ENCODE measurements around the gene ALDOC.

DNA sequence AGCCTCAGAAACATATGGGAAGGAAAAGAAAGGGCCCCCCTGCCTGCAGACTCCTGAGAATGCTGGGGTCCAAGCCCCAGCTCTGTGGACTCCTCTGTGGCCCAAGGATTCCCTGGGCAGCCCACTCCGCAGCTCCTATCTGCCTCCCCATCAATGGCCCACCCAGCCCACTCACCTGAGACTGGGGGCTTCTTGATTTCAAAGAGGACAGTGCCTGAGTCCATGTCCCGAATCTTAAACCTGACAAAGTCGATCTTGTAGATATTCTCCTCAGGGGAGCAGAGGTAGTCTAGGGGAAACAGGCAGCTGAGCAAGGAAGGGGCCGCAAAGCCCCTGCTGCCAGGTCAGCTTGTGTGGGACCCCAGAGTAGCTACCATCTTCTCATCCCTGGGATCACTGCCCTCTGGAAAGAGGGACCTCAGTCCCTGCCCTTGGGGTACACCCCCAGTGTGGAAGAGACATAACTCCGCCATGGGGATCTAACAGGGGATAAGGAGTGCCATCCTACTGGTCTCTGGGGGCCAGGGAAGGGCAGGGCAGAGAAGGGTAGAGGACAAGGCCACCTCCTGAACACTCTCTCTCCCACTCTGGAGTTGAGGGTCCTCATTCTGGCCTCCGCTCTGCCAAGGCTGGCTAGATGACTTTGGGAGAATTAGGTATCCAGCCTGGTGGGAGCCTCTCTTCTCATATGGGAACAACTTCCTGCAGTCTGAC lies 28.1 kb downstream of the ALDOC start:
- TF ChIP-seq NR1H2 (CRISPR knock-in tag; IDR thresholded peaks at IDR 0.05; ENCODE audit: borderline replicate concordance, low read depth) (no peak), CTCF (CRISPR knock-in tag; IDR thresholded peaks at IDR 0.05) (no peak), ESRRA (CRISPR knock-in tag; IDR thresholded peaks at IDR 0.05; ENCODE audit: low read depth) (no peak), CHD4 (IDR thresholded peaks at IDR 0.05; ENCODE audit: borderline replicate concordance, low read length) (no peak), PAF1 (CRISPR knock-in tag; IDR thresholded peaks at IDR 0.05) (no peak), ZKSCAN8 (CRISPR knock-in tag; IDR thresholded peaks at IDR 0.05; ENCODE audit: borderline replicate concordance) (no peak), ONECUT2 (CRISPR knock-in tag; IDR thresholded peaks at IDR 0.05) (no peak), TCF7L2 (IDR thresholded peaks at IDR 0.05; ENCODE audit: low read depth, low read length) (no peak), ZNF7 (CRISPR knock-in tag; IDR thresholded peaks at IDR 0.05) (no peak)
- TF ChIP-seq, protein P1, sequence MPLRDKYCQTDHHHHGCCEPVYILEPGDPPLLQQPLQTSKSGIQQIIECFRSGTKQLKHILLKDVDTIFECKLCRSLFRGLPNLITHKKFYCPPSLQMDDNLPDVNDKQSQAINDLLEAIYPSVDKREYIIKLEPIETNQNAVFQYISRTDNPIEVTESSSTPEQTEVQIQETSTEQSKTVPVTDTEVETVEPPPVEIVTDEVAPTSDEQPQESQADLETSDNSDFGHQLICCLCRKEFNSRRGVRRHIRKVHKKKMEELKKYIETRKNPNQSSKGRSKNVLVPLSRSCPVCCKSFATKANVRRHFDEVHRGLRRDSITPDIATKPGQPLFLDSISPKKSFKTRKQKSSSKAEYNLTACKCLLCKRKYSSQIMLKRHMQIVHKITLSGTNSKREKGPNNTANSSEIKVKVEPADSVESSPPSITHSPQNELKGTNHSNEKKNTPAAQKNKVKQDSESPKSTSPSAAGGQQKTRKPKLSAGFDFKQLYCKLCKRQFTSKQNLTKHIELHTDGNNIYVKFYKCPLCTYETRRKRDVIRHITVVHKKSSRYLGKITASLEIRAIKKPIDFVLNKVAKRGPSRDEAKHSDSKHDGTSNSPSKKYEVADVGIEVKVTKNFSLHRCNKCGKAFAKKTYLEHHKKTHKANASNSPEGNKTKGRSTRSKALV (CRISPR knock-in tag; IDR thresholded peaks at IDR 0.05), result no peak
